ENCODE data around the gene PPP1R3A. TPM values are rescaled to one million over a fixed set of nuclear protein-coding genes. Genes with fewer than 3 reads are reported as not detected.
A peak's percentile ranks its signal among the peaks of the same experiment; 100 is the strongest.

The PPP1R3A gene
- total RNA-seq, 1 donor from 2014 or later, result not detected

DNA sequence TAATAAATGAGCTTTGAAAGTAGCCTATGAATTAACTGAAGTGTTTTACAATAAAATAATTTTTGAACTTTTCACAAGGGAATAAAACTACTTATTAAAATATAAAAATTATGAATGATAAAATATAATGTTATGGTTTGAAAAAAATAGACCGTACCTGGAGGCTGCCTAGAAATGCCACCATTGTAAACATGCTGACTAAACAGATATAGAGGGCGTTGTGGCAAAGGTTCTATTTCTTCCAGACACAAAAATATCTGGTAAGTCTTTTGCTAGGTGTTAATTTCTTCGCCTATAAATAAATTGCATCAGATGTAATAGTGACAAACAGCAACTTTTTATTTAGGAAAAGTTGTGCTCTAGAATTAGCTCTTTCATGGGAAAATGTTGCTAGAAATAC is 11.2 kb downstream of the PPP1R3A start:
- Mint-ChIP-seq H3K4me1 (ENCODE audit: unreplicated experiment) (no peaks in the 10 kb centered on the region), H3K4me3 (ENCODE audit: unreplicated experiment) (no peak overlapping the region), H3K36me3 (ENCODE audit: unreplicated experiment) (no peaks in the 10 kb centered on the region), H3K27ac (ENCODE audit: unreplicated experiment) (no peak overlapping the region), H3K27me3 (ENCODE audit: unreplicated experiment) (no peaks in the 10 kb centered on the region), H3K9me3 (ENCODE audit: unreplicated experiment) (no peaks in the 10 kb centered on the region)
- TF ChIP-seq, protein P1, sequence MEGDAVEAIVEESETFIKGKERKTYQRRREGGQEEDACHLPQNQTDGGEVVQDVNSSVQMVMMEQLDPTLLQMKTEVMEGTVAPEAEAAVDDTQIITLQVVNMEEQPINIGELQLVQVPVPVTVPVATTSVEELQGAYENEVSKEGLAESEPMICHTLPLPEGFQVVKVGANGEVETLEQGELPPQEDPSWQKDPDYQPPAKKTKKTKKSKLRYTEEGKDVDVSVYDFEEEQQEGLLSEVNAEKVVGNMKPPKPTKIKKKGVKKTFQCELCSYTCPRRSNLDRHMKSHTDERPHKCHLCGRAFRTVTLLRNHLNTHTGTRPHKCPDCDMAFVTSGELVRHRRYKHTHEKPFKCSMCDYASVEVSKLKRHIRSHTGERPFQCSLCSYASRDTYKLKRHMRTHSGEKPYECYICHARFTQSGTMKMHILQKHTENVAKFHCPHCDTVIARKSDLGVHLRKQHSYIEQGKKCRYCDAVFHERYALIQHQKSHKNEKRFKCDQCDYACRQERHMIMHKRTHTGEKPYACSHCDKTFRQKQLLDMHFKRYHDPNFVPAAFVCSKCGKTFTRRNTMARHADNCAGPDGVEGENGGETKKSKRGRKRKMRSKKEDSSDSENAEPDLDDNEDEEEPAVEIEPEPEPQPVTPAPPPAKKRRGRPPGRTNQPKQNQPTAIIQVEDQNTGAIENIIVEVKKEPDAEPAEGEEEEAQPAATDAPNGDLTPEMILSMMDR (IDR thresholded peaks at IDR 0.05), result no peak
- DNase-seq (ENCODE audit: extremely low spot score, unreplicated experiment), result no peak

DNA sequence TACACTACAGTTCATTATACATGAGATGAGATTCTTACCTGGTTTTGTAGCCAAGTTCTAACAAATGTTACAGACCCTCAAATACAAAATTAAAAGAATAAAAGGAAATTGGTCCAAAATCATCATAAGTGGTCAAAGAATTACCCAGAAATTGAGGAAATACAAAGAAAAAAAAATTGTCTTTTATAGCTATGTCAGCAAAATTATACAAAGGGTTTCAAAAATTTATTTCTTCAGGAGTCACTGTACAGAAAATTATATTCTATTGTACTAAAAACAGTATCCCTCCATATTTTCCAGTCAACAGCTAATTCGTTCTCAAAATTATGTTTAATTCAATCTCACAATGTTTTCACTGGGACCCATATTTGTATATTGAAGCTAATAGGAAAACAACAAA is 14.3 kb downstream of the PPP1R3A start:
- H3K27me3 Mint-ChIP-seq (ENCODE audit: unreplicated experiment), result no peaks in the 10 kb centered on the region
- H3K4me1 Mint-ChIP-seq (ENCODE audit: unreplicated experiment), result no peaks in the 10 kb centered on the region
- H3K27ac Mint-ChIP-seq (ENCODE audit: unreplicated experiment), result no peak overlapping the region
- H3K4me3 Mint-ChIP-seq (ENCODE audit: unreplicated experiment), result no peak overlapping the region
- no peaks in the 10 kb centered on the region for H3K9me3 Mint-ChIP-seq (ENCODE audit: unreplicated experiment)
- H3K36me3 Mint-ChIP-seq (ENCODE audit: unreplicated experiment), result no peaks in the 10 kb centered on the region
- DNase-seq (ENCODE audit: extremely low spot score, unreplicated experiment), result no peak
- TF ChIP-seq, protein P1 (IDR thresholded peaks at IDR 0.05), result no peak

- TF ChIP-seq, protein P1 (IDR thresholded peaks at IDR 0.05), result no peak
- Mint-ChIP-seq H3K4me3 (ENCODE audit: unreplicated experiment) (no peak overlapping the region), H3K4me1 (ENCODE audit: unreplicated experiment) (peaks cover 25% of the 10 kb centered on the region)
These were observed 26.0 kb downstream of the PPP1R3A start for GRCh38 chr7:113892818-113893217.

GRCh38 chr7:113891828-113892227 is 27.0 kb downstream of the PPP1R3A start:
- Mint-ChIP-seq H3K4me3 (ENCODE audit: unreplicated experiment) (no peak overlapping the region), H3K27me3 (ENCODE audit: unreplicated experiment) (no peaks in the 10 kb centered on the region), H3K9me3 (ENCODE audit: unreplicated experiment) (no peaks in the 10 kb centered on the region), H3K4me1 (ENCODE audit: unreplicated experiment) (peaks cover 25% of the 10 kb centered on the region), H3K27ac (ENCODE audit: unreplicated experiment) (peak overlapping the region; percentile 63), H3K36me3 (ENCODE audit: unreplicated experiment) (no peaks in the 10 kb centered on the region)
- TF ChIP-seq, protein P1 (IDR thresholded peaks at IDR 0.05), result no peak
- no peak for DNase-seq (ENCODE audit: extremely low spot score, unreplicated experiment)

More at GRCh38 chr7:113892818-113893217, 26.0 kb downstream of the PPP1R3A start:
- peaks cover 5% of the 10 kb centered on the region for H3K9me3 Mint-ChIP-seq (ENCODE audit: unreplicated experiment)
- H3K27me3 Mint-ChIP-seq (ENCODE audit: unreplicated experiment), result no peaks in the 10 kb centered on the region
- H3K27ac Mint-ChIP-seq (ENCODE audit: unreplicated experiment), result peak overlapping the region; percentile 38
- H3K36me3 Mint-ChIP-seq (ENCODE audit: unreplicated experiment), result no peaks in the 10 kb centered on the region
- DNase-seq (ENCODE audit: extremely low spot score, unreplicated experiment), result no peak

DNA sequence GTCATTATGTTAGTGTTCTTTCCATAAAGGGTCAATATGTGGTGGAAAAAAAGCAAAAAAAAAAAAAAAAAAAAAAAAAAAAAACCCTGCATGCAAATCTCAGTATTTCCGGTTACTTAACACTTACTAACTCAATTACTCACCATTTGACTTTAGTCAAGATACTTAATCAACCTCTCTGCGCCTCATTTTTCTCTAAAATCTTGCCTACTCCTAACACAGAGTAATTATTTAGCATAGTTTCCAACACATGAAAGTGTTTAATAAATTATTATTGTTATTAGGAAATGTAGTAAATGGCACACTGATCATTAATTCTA is 27.8 kb downstream of the PPP1R3A start:
- TF ChIP-seq, protein P1 (IDR thresholded peaks at IDR 0.05), result no peak
- no peak overlapping the region for H3K4me3 Mint-ChIP-seq (ENCODE audit: unreplicated experiment)
- no peaks in the 10 kb centered on the region for H3K36me3 Mint-ChIP-seq (ENCODE audit: unreplicated experiment)
- no peaks in the 10 kb centered on the region for H3K9me3 Mint-ChIP-seq (ENCODE audit: unreplicated experiment)
- H3K27me3 Mint-ChIP-seq (ENCODE audit: unreplicated experiment), result no peaks in the 10 kb centered on the region
- DNase-seq (ENCODE audit: extremely low spot score, unreplicated experiment), result no peak
- H3K27ac Mint-ChIP-seq (ENCODE audit: unreplicated experiment), result peak overlapping the region; percentile 25
- H3K4me1 Mint-ChIP-seq (ENCODE audit: unreplicated experiment), result peaks cover 25% of the 10 kb centered on the region
